GM19463 (cell line): ENCODE results near the gene ZBTB37.
"Not testable (repeated sequence)": the region's sequence is repeated elsewhere in the genome, so short reads cannot be mapped to it uniquely, and the experiment has no call there.

Experiments used
- ATAC-seq: cut with Tn5 transposase; IDR thresholded peaks from one replicate; pipeline ENCODE4 v1.9.1; 2021; ENCODE audit warnings: mild to moderate bottlenecking, moderate library complexity; ENCODE audit not compliant: unreplicated experiment

The ZBTB37 gene

DNA sequence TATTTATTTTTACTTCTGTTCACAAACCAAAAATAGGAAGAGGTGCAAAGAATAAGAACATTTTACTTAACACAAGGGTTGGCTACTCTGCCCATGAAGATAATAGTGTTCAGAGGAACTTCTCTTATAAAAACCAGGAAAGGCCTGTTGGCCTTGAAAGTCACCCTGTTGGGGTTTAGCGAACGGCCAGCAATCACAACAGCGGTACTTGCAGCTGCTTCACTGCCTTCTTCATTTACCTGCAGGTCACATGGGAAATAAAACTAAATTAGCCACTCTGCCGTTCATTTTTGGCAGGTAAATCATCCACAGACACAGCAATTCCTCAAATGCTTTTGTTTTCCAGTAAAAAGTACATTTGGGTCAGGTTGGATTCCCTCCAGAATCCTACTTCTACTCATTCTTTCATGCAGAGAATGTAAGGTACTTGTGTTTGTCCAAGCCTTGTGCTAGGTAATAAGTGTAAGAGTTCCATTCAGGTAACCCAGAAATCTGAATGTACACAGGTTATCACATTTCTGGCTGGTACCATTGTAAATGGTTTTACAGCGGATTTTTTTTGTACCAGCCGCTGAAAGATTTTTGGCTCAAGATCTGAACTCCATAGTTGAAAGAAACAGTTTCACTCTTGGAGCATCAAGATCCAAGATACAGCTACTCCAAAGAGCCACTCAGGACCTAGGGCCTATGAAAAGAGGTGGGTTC is 35.8 kb downstream of the ZBTB37 start:
- no peak for ATAC-seq

DNA sequence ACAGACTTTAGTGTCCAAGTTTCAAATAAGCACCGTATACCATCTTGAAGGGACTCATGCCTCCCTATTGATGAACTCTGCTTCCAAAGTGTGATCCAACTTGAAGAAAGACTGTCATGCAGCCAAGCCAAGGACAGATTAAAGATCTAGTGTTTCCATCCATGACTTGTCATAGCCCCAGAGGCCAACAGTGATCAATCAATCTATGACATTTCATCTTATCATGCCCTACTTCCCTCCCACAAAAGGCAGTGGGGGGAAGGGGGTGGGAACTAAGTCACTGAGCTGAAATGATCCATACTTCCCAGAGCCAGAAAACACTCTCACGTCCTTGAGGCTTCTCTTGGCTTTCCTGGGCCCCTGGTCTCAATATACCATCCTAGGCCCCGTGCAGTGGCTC is 44.9 kb downstream of the ZBTB37 start:
- no peak for ATAC-seq

DNA sequence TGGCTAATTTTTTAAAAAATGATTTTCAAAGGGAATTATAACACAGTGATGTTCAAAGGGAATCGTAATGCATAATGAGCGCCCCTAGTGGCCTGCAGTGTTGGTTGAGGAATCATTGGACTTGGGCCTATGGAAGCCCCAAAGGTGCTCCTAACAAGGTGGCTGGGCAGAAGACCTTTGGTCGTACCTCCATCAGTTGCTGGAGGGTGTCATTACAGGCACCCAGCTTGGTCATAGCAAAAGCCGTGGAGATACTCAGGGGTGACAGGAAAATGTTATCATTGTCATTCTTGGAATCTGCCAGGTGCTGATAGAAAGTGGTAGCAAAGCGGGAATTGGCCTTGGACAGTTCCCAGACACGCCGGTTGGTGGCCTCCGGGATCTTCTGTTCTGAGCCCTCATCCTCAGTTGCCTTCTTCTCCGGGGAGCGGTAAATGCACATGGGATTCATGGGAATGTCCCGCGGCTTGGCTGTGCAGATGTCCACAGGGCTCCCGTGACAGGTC is 46.2 kb downstream of the ZBTB37 start:
- no peak for ATAC-seq

DNA sequence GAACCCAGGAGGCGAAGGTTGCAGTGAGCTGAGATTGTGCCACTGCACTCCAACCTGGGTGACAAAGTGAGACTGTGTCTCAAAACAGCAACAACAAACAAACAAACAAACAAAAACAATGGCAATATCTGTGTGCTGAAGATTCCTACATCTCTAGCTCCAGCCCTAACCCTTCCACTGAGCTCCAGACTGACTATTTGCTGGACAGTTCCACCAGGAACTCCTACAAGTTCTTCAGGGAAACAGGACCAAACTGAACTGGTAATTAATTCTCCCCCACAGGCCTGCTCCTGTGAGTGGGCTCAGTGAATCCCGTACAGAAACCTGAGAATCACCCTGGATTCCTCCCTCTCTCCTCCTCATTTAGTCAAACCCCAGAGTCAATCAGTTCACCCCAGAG is 47.4 kb downstream of the ZBTB37 start:
- ATAC-seq = no peak

DNA sequence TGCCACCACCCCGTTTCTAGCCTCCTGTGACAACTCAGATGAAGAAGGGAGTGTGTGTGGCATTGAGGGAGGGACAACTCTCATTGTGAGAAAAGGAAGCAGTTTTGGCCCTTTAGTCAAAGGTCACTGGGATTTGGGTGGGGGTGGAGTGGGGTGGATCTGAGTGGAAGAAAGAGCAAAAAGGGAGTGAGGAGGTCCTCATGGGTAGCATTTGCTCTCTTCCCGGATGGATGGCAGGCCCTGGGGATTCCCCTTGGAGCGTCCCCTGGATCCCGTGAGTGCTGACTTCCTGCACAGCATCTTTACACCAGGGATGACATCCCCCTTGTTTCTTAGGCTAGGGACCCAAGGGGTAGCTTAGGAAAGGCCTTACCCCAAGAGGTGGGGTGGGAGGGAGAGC is 48.5 kb downstream of the ZBTB37 start:
- no peak for ATAC-seq

DNA sequence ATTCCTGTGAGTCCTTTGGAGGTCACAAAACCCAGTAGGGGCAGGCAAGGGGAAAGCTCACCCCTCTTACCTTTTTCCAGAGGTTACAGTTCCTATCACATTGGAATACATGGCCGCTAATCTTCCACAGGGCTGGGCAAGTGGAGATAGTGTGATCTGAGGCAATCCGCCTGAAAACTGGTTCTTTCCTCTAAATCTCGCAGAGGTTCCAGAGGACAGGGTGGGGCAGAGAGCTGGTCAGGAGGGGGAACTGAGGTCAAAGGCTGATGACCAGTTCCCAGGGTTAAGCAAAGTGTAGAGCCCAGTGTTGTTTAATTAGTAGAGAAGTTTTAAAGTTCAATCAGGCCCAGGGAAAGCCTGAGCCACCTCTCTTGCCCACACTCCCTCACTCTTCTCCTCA is 49.0 kb downstream of the ZBTB37 start, which contains the start of gene SERPINC1:
SERPINC1 (minus strand) TSS at position 179 of the 400 bp plus-strand sequence; CDS start at position 111, 68 bp downstream.
- ATAC-seq = no peak

DNA sequence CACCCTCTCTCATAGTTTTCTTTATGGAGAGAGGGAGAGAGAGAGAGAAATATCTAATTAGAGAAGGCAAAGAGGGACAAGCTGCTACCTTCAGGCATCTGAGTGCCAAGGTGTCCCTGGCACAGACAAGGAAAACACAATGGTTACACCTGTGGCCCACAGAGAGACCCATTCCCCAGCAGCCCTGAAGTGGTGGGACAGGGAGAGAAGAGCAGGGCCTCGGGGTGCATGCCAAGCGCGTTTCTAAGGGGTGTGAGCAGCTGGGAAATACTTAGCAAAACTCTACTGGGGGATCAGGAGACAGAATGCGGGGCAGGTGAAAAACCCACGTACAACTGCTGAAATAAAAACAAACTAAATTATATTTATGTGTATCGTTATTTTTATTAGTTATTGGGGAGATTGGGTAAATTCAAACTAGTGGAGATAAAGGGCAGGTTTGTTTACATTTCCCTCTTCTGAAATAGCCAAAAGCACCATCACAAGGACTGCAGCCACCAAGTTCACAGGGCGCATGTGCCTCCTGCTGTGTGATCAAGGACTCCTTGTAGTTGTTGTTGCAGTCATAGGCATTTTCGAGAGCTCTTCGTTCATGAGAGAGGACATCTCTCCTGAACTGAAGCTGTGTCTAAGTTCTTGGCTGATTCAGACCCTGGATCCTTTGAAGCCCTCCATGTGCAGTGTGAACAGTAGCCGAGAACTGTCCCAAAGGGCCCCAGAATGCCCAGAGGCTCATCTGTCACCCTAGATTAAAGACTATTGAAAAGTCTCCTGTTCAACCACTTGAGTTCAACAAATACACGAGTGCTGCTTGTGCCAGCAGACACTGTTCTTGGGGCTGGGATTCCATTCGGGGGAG is 49.7 kb downstream of the ZBTB37 start:
- no peak for ATAC-seq

DNA sequence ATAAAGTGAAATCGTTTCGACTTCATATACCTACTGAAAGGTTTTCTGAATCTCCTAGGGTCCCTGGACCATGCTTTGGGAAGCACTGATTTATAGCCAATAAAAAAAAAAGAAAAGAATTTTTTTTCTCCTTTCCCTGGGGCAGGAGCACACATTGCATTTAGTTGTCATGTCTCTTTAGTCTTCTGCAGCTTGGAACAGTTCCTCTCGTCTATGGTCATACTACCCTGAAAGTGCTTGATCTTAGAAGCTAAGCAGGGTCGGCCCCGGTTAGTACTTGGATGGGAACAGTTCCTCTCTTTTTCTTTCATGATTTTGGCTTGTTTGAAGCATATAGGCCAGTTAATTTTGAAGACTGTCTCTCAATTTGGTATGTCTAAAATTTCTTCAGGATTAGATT is 52.7 kb downstream of the ZBTB37 start:
- ATAC-seq = no peak

DNA sequence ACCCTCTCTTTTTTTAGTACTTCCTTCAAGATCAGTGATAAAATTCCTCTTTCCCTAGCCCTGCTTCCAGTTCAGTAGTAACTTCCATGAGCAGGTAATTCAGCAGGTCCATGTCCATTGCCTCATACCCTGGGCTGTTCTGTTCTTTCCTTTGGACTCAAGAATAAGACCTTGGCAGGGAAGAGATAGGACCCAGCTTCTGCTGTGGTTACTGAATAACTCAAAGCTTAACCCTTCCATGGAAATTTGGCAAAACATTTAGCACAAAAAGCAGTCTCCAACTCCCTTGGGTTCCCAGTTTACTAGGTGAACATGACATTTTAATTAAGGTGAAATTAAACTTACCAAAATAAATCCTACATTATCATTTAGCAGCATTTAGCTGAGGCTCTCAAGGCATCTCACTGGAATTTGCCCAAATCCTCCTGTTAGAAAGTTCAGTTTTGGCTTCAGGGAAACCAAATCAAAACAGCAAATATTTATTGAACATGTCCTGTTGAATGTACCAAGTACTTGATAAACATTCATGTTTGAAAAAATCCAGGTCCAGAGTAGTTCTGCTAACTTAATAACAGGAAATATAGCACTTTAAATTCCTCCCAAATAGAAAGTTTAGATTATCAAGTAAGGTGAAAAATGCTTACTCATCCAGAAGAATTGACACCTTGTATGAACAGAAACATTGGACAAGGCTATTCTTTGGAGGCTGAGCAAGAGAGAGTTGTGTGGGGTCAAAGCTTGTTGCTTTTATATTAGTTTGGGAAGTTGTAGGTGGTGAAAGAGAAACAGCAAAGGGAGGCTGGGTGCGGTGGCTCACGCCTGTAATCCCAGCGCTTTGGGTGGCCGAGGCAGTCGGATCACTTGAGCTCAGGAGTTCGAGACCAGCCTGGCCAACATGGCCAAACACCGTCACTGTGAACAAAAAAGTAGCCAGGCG is 57.4 kb downstream of the ZBTB37 start:
- ATAC-seq = no peak

DNA sequence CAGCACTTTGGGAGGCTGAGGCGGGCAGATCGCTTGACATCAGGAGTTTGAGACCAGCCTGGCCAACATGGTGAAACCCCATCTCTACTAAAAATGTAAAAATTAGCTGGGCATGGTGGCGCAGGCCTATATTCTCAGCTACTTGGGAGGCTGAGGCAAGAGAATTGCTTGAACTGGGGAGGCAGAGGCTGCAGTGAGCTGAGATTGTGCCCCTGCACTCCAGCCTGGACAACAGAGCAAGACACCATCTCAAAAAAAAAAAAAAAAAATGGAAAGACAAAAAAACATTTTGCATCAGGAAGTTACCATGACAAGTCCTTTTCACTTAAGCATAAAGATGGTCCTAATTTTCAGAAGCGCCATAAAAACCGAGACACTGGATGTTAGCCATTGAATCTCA is 62.4 kb downstream of the ZBTB37 start:
- ATAC-seq = not testable (repeated sequence)

DNA sequence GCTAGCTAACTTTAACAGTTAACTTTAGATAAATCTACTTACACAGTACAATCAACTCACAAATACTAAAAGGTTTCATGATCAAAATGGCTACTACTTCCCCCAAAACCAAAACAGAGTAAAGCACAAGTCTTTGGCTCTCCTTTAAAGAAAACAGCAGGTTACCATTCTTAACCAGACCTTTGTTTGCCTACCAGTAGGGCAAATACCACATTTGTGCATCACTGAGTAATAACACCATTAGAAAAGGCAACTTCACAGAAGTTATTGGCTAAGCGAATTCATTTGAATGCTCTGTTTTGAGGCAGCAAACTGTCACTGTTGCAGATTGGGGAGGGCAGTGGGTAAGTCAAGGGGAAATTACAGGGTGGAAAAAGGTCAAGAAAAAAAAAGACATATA is 66.3 kb downstream of the ZBTB37 start:
- ATAC-seq = no peak

DNA sequence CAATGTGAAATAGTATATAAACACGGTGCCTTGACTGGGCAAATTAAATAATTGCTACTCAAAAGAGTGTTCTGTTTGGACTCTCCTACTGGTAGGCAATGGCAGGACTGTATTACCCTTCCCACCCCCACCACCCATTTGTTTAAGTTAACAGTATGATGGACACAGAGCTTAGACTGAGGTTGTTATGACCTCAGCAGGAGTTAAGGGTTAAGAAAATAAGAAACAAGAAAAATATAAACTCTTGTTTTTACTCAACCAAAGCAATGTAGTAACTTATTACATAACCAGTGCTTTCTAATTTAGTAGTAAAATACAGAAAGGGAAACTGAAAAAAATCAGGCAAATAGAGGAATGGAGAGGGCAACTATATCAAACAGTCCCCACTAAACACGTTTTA is 68.9 kb downstream of the ZBTB37 start:
- ATAC-seq = peak; percentile 51

DNA sequence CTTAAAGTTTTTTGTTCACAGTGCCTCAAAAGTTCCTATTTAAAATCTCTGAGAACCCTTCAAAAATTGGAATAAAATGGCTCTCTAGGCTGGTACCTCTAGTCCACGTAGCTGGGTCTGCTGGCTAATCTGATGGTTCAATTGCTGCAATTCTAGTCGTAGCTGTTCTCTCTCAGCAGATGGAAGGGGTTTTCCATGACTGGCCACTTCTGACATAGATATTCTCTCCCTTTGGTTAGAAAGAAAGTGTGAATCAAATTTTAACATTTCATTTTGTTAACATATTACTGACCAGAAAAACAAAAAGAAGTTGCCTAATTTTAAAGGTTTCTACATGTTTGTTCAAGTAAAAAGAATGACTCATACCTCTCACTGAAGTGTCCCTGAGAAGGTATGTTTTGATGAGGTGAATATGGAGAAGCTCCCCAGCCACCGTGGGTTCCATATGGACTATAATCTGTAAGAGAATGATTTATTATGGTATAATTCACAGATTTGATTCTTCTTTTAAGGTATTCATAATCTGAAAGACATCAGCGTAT is 78.3 kb downstream of the ZBTB37 start:
- ATAC-seq = no peak

DNA sequence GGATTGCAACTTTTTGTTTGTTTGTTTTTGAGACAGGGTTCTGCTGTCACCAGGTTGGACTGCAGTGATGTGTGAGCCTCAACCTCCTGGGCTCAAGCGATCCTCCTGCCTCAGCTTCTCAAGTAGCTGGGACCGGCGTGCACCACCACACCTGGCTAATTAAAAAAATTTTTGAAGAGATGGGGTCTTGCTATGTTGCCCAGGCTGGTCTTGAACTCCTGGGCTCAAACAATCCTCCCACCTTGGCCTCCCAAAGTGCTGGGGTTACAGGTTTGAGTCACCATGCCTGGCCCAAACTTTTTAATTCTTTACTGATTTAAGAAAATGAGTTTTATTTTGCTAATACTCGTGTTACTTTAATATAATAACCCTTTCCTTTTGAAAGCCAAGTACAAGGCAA is 80.4 kb downstream of the ZBTB37 start:
- ATAC-seq = no peak
